Stomach (tissue), 4 donors: ENCODE measurements around the gene CDRT15.

ENCODE experiments used
- POLR2A ChIP-seq, 4 donors: fragments of 450-650 bp; IDR thresholded peaks; one replicate each; pipeline ENCODE4 v1.6.1; 2016; ENCODE audit warnings: antibody characterized with exemption in 4 of 4, control low read depth in 2 of 4, mild to moderate bottlenecking in 1 of 4, moderate library complexity in 1 of 4
- POLR2AphosphoS5 ChIP-seq, 3 donors: sonication (generic); formaldehyde crosslinking; IDR thresholded peaks; one replicate each; pipeline ENCODE4 v1.6.1; 2016; ENCODE audit warnings: antibody characterized with exemption in 3 of 3
- TF ChIP-seq, protein P1 (sequence below), 7 experiments: fragments of 450-650 bp in 4 of 7; fragments of 200-600 bp in 3 of 7; sonication (generic) in 3 of 7; IDR thresholded peaks; one replicate each; pipeline ENCODE4 v1.5.1; 2016 to 2019; ENCODE audit warnings: antibody characterized with exemption in 7 of 7, control low read depth in 2 of 7, mild to moderate bottlenecking in 1 of 7

- TF ChIP-seq, protein P1, sequence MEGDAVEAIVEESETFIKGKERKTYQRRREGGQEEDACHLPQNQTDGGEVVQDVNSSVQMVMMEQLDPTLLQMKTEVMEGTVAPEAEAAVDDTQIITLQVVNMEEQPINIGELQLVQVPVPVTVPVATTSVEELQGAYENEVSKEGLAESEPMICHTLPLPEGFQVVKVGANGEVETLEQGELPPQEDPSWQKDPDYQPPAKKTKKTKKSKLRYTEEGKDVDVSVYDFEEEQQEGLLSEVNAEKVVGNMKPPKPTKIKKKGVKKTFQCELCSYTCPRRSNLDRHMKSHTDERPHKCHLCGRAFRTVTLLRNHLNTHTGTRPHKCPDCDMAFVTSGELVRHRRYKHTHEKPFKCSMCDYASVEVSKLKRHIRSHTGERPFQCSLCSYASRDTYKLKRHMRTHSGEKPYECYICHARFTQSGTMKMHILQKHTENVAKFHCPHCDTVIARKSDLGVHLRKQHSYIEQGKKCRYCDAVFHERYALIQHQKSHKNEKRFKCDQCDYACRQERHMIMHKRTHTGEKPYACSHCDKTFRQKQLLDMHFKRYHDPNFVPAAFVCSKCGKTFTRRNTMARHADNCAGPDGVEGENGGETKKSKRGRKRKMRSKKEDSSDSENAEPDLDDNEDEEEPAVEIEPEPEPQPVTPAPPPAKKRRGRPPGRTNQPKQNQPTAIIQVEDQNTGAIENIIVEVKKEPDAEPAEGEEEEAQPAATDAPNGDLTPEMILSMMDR (IDR thresholded peaks at IDR 0.05): no peak
- no peak for TF ChIP-seq POLR2A (IDR thresholded peaks at IDR 0.05)
- TF ChIP-seq POLR2AphosphoS5 (IDR thresholded peaks at IDR 0.05): no peak
Observed at GRCh38 chr17:14211246-14211645, 25.4 kb downstream of the CDRT15 start.
